ENCODE data around the gene LRTM1.

- TF ChIP-seq, protein P1, sequence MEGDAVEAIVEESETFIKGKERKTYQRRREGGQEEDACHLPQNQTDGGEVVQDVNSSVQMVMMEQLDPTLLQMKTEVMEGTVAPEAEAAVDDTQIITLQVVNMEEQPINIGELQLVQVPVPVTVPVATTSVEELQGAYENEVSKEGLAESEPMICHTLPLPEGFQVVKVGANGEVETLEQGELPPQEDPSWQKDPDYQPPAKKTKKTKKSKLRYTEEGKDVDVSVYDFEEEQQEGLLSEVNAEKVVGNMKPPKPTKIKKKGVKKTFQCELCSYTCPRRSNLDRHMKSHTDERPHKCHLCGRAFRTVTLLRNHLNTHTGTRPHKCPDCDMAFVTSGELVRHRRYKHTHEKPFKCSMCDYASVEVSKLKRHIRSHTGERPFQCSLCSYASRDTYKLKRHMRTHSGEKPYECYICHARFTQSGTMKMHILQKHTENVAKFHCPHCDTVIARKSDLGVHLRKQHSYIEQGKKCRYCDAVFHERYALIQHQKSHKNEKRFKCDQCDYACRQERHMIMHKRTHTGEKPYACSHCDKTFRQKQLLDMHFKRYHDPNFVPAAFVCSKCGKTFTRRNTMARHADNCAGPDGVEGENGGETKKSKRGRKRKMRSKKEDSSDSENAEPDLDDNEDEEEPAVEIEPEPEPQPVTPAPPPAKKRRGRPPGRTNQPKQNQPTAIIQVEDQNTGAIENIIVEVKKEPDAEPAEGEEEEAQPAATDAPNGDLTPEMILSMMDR (IDR thresholded peaks at IDR 0.05; ENCODE audit: insufficient read depth, low read length) = no peak
- TF ChIP-seq SPI1 (IDR thresholded peaks at IDR 0.05; ENCODE audit: borderline replicate concordance, low read depth) (no peak), POLR2AphosphoS5 (IDR thresholded peaks at IDR 0.05; ENCODE audit: low read depth) (no peak), GABPA (IDR thresholded peaks at IDR 0.05; ENCODE audit: low read depth) (no peak)
- TF ChIP-seq, protein P2, sequence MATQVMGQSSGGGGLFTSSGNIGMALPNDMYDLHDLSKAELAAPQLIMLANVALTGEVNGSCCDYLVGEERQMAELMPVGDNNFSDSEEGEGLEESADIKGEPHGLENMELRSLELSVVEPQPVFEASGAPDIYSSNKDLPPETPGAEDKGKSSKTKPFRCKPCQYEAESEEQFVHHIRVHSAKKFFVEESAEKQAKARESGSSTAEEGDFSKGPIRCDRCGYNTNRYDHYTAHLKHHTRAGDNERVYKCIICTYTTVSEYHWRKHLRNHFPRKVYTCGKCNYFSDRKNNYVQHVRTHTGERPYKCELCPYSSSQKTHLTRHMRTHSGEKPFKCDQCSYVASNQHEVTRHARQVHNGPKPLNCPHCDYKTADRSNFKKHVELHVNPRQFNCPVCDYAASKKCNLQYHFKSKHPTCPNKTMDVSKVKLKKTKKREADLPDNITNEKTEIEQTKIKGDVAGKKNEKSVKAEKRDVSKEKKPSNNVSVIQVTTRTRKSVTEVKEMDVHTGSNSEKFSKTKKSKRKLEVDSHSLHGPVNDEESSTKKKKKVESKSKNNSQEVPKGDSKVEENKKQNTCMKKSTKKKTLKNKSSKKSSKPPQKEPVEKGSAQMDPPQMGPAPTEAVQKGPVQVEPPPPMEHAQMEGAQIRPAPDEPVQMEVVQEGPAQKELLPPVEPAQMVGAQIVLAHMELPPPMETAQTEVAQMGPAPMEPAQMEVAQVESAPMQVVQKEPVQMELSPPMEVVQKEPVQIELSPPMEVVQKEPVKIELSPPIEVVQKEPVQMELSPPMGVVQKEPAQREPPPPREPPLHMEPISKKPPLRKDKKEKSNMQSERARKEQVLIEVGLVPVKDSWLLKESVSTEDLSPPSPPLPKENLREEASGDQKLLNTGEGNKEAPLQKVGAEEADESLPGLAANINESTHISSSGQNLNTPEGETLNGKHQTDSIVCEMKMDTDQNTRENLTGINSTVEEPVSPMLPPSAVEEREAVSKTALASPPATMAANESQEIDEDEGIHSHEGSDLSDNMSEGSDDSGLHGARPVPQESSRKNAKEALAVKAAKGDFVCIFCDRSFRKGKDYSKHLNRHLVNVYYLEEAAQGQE (IDR thresholded peaks at IDR 0.05; ENCODE audit: insufficient replicate concordance, low read depth) = no peak
Observed at GRCh38 chr3:54905920-54906319, 21.9 kb downstream of the LRTM1 start.
